DMS114 treated with DMSO at 0.1 percent for 48 hours (cell line): ENCODE data around the gene TTC39C.

Experiments
- DNase-seq: peaks from one replicate; lab custom pipeline; 2025; ENCODE audit not compliant: unreplicated experiment; lab: John Stamatoyannopoulos, UW

TTC39C gene

DNA sequence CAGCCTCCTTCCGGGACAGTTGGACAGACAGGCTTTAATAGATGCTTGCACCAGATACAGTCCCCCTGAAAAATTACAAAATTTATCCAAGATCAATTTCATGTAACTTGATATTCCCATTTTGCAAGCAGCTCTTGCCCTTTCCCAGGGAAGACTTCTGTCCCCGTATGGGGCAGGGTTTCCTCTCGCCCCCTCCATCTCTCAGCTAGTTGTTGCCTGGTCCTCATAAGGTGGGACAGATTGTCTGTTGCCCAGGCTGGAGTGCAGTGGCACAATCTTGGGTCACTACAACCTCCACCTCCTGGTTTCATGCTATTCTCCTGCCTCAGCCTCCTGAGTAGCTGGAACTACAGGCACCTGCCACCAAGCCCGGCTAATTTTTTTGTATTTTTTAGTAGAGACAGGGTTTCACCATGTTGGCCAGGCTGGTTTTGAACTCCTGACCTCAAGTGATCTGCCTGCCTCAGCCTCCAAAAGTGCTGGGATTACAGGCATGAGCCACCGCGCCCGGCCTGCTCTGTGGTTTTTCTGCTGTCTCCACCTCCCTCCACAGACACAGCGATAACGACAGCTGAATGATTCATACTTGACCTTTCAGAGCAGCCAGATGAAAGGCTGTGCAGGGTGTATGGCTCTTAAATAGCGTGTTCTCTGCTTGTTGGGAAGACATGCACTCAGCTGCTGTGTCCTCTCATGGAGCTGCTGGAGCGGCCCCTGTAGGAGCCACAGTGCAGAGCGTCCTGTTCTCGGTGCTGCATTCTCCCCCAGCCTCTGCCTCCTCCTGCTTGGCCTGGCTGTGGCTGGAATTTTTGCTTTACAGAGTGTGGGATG, 61.4 kb downstream of the TTC39C start:
- no peak for DNase-seq

- no peak for DNase-seq
These were observed 62.4 kb downstream of the TTC39C start for GRCh38 chr18:24076950-24077349.

GRCh38 chr18:24078391-24078790, 63.8 kb downstream of the TTC39C start:
- no peak for DNase-seq

DNA sequence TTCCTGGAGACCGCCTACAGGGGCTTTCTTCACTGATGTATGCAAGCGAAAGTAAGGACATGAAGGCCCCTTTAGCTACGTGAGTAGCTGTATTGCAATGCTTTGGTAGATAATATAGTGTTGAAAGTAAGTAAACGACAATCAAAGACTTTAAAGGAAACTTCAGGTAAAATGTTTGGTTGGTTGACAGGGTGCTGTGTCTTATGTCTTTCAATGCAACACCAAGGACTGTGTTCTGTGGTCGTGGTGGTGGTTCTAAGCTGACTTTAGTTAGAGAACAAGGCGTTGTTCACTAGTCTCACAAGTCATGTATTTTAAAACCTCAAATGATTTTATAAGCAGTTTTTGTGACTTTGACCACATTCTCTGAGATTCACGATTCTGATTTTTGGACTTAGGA, 66.3 kb downstream of the TTC39C start:
- DNase-seq, result no peak

DNA sequence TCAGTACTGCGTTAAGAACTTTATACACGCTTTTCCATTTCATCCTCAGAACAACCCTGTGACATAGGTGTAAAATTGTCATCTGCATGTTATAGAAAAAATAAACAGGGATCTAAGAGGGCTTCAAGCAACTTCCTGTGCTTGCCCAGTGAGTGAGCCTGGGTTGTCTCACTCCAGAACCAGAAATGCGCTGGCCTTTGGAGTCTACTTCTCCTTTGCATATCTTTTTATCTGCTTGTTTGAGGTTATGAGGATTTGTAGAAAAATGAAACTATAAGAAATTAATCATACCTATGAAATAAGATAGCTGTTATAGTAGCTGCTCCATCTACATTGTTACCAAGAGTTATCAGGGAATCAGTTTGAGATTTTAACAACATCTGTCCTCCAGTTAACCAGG, 69.0 kb downstream of the TTC39C start:
- no peak for DNase-seq

DNA sequence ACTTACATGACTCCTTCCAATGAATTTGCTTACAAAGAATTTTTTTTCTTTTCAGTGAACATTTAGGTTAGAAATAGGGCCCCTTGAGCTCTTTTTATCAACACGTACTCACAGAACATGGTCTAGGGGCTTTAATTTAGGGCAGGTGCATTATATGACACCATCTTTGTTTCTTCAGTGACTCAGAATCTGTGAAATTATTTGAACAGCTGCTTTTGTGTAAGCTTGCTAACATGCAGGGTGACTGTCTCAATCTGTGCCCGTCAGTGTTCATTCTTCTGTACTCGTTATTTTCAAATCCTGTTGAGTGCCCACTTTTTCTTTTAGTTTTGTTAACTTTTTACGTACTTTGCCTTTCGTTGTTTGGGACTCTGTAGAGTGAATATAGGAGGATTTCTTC, 71.5 kb downstream of the TTC39C start:
- no peak for DNase-seq

- no peak for DNase-seq
These were observed 74.5 kb downstream of the TTC39C start for GRCh38 chr18:24089076-24089475.

DNA sequence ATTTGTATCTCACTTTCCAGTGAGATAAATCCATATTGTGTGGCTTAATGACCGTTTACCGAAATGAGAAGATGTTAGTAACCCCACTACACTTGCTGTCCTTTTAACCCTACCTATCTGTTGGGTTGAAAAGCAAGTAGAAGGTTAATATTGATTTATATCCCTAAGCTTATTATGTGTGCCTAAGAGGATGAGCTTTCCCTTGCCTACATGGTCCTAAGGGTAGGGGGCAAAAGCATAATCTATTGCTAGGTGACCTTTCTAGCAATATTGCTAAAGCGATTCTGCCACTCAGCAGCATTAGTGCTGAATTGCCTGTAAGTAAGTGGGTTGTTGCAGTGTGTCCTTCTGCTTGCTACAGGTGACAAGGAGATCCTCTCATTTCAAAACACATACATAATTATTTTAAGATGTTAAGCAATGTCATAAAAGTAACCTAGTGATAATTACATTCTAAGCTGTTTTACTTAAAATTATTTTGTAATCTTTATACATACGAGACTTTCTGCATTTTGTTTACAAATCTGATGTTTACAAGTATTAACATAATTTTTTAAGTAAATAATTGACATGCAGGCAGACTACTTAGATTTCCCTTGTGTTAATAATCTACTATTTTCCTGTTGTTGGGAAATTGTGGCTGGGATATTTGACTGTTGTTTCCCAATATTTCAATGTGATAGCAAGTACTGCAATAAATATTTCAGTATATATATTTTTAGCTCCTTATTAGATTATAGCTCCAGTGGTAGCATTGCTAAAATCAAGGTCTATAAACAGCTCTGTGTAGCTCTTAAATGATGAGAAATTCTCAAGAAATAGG, 75.2 kb downstream of the TTC39C start:
- no peak for DNase-seq

- DNase-seq, result no peak
These were observed 76.3 kb downstream of the TTC39C start for GRCh38 chr18:24090876-24091275.

GRCh38 chr18:24094561-24094960, 80.0 kb downstream of the TTC39C start:
- DNase-seq, result no peak

DNA sequence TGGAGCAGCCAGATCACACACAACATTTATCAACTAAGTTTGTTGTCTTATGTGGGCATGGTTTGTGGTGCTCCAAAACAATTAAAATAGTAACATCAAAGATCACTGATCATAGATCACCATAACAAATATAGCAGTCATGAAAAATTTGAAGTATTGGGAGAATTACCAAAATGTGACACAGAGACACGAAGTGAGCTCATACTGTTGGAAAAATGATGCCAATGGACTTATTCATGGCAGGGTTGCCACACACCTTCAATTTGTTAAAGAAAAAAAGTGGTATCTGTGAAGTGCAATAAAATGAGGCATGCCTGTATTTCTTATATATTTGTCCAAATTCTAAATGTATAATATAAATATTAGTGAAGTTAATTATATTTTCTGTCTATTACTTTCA, 81.4 kb downstream of the TTC39C start:
- DNase-seq, result no peak

- DNase-seq, result no peak
These were observed 88.9 kb downstream of the TTC39C start for GRCh38 chr18:24103320-24104021.

DNA sequence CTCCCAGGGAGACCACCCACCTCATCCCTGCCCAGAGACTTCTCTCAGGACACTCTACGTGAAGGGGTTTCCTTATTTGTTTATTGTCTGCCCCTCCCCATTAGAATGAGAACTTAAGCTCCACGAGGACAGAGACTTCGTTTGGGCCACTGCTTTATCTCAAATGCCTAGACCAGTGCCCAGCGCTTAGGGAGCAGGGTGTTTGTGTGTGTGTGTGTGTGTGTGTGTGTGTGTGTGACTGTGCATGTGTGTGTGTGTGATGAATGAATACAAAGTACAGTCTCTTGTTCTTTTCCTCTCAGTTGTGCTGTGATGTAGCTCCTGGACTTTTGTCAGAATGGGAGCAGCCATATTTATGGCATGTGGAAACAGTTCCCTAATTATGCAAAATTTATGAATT, 89.9 kb downstream of the TTC39C start:
- no peak for DNase-seq

GRCh38 chr18:24108641-24109040, 94.1 kb downstream of the TTC39C start:
- no peak for DNase-seq

DNA sequence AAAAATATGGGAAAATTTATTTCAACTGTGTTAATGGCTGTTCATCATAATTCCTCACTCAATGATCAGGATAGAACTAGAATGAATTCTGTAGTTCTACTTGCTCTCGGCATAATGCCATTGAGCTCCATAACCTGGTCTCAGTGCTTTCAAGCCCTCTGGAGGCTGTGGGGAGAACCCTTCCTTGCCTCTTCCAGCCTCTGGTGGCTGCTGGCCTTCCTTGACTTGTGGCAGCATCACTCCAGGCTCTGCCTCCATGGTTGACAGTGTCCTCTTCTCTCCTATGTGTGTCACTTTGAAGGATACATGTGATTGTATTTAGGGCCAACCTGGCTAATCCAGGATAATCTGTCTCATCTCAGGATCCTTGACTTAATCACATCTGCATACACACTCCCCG, 97.4 kb downstream of the TTC39C start:
- no peak for DNase-seq

DNA sequence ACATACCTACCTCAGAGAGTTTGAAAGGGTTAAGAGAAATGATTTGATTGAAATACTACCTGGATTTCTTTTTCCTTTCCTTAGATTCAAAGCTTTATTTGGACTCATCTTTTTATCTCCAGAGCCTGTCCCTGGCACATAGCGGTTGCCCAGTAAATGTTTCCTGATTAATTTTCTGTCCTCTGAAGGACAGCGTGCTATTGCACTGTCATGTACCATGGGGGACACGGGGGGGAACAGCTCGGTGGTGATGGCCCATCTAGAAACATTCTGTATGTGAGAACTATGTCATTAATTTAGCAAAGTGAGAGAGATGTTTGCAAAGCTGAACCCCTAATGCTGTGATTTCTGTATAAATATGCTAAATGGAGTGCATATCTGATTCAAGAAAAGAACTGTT, 97.9 kb downstream of the TTC39C start:
- DNase-seq, result no peak

DNA sequence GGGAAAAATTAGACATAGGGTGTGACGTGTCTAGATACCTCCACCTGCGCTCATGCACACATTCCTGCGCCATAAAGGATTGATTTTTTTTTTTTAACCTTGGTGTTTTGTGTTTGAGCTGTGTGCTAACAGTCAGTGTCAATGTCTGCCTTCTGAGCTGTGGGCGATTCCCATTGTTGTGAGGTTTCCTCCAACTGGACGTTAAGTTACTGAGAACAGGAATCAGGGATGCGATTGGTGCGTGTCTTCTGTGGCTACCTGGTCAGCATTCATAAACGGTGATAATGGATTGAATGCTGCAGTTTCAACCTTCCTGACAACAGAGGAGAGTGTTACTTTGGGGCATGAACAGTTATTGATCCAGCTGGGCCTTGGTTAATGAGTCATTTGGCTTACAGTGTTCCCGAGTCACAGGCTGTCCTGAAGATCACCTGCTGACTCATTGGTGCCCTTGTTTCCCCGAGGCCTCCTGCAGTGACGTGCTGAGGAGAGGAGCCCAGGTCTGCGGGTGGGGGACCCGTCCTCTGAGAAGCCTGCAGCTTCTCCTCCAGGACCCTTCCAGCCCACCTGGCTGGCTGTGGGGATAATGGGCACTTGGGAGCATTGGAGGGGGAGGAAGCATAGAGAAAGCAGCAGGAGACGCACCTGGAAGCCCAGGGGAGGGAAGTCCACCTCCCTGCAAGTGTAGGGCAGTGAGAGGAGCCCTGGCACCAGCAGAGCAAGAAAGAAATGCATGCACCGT, 98.5 kb downstream of the TTC39C start:
- no peak for DNase-seq

GRCh38 chr18:24114924-24115549, 100.5 kb downstream of the TTC39C start:
- no peak for DNase-seq

GRCh38 chr18:24115628-24116027, 101.1 kb downstream of the TTC39C start:
- no peak for DNase-seq

GRCh38 chr18:24118750-24119577, 104.4 kb downstream of the TTC39C start:
- DNase-seq, result peak; percentile 53
